ENCODE measurements around the gene TBC1D16.

Gene TBC1D16

DNA sequence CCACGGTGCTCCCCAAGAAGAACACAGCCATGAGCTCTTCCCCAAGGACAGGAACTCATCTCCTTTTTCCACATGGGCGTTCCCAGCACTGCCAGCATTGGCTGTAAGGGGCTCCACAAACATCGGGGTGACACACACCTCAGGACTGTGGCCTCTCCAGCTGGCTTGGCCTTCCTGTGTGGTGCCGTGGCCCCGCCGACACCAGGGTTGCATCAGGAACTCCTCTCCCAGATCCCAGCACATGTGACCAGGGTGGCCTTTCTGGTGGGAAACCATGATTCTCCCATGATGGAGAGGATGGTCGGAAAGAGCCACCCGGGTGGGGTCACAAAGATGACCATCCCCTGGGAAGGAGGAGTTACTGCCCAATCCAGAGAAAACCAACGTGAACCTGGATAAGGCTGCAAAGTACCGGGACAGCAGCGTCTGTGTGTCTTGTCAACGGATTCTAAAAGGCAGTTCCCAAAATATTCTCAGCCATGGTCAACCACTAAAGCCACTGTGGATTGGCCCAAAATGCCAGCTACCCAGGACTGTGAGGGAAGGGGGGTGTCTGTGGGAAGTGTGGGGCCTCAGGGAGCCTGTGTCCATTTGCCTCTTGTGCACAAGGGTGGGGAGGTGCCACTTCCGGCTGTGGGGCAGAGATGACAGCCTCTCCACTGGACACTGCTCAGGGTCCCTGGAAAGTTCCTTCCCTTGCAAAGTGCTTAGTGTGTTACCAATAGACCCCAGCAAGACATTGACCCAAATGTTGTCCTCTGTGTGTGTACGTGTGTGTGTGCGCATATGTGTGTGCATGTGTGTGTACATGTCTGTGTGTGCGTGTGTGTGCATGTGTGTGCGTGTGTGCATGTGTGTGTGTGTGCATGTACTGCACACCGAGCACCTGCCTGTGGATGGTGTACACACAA, 118.4 kb downstream of the TBC1D16 start:
- no peak for DNase-seq (ENCODE audit: low read depth in 2 of 2, low spot score in 1 of 2)

GRCh38 chr17:79916506-79916905, 119.2 kb downstream of the TBC1D16 start:
- DNase-seq (ENCODE audit: low read depth in 2 of 2, low spot score in 1 of 2), result no peak

GRCh38 chr17:79915850-79916430, 119.7 kb downstream of the TBC1D16 start:
- DNase-seq (ENCODE audit: low read depth in 2 of 2, low spot score in 1 of 2), result no peak

DNA sequence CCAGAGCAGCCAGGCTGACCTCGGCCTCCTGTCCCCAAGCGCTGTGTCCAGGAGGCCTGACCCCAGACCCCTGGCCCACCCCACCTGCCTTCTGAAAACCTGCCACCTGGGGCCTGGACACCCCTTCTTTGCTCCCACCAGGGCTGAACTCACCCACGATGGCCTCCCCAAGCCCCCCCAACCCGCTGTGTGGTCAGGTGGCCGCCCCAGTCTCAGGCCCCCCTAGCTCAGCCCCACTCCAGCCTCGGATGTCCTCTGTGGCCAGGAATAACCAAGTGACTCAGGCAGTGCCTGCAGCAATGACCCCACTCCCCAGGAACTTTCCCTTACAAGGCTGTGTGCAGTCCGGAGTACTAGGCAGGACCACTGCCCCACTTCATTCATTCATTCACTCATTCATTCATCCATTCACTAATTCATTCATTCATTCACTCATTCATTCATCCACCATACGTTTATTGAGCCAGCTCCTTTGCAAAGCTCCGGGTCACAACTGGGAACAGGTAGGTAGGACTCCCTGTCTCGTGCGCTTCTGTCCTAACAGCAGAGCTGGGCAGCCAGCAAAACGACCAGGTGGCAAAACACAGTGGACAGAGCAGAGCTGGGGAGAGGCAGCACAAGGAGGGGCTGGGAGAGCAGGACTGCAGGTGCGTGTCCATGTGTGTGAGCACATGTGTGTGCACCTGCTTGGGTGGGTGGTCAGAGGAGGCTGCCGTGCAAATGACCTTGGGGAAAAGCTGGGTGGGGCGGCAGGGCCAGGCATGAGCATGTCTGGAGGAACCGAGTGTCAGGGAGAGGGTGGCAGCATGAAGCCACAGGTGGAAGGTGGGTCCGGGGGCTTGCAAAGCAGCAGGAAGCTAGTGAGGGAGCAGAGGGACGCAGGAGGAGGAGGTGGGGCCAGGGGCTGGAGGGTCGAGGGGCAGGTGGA, 120.6 kb downstream of the TBC1D16 start:
- DNase-seq (ENCODE audit: low read depth in 2 of 2, low spot score in 1 of 2), result no peak

GRCh38 chr17:79913896-79914812, 121.5 kb downstream of the TBC1D16 start:
- DNase-seq (ENCODE audit: low read depth in 2 of 2, low spot score in 1 of 2), result no peak

GRCh38 chr17:79913451-79913850, 122.2 kb downstream of the TBC1D16 start:
- no peak for DNase-seq (ENCODE audit: low read depth in 2 of 2, low spot score in 1 of 2)

DNA sequence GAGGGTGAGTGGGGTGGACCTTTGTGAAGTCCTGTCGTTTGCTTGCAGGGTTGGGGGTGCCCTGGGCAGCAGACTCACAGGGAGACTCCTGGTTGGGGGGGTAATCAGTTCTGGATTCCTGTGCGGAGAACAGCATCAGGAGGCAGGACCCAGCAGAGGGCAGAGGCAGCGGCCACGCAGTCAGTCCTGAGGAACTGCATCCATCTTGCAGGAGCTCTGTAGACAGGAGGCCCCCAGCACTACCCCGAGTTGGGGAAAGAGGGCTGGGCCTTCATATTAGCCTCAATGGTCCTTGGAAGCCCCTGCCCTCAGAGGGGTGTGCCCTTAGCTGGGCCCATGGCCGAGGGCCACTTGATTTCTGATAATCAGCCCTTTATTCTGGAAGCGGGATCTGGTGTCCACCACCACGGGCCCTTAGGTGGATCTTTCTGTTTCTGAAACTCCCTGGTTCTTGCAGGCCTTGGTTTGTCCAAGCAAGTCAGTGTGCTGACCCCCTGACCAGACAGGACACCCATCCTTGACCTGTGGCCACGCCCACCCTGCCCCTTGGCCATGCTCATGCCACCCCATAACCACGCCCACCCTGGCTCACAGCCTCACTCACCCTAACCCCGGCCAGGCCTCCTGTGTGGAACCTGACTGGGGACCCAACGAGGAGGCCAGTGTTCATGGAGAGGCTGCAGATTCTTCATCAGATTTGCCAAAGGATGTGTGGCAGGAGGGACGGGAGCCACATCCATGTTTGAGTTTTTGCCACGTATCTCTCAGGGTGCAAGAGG, 122.9 kb downstream of the TBC1D16 start:
- DNase-seq (ENCODE audit: low read depth in 2 of 2, low spot score in 1 of 2), result no peak

GRCh38 chr17:79911430-79912399, 124.0 kb downstream of the TBC1D16 start:
- DNase-seq (ENCODE audit: low read depth in 2 of 2, low spot score in 1 of 2), result no peak

DNA sequence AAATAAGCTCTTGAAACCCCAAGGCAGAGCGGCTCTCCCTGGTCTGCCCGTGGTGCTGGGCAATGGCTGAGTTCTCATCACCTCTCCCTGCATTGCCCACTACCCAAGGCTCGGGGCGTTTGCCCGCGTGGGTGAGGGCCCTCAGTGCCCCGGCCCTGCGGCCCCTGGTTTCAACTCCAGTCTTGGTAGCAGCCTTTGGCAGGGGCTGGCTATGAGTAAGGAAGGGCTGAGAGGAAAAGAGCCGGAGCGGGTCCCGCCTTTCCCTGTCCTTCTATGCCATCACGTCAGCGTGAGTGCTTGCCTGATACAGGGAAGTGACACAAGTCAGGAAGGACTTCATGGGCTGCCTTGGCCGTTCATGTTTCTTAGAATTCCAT, 124.7 kb downstream of the TBC1D16 start:
- no peak for DNase-seq (ENCODE audit: low read depth in 2 of 2, low spot score in 1 of 2)

DNA sequence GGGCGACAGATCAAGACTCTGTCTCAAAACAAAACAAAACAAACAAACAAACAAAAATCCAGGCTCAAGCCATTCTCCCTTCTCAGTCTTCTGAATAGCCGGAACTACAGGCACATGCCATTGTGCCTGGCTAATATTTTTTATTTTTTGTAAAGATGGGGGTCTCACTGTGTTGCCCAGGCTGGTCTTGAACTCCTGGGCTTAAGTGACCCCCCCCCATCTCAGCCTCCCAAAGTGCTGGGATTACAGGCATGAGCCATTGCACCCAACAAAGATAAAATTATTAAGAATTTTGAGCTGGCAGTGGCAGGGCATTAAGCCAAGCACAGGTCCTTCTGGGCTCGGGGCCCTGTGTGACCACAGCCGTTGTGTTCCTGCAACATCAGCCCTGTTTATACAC, 126.6 kb downstream of the TBC1D16 start:
- DNase-seq (ENCODE audit: low read depth in 2 of 2, low spot score in 1 of 2), result no peak

- no peak for DNase-seq (ENCODE audit: low read depth in 2 of 2, low spot score in 1 of 2)
Observed at GRCh38 chr17:79907850-79908249, 127.8 kb downstream of the TBC1D16 start.

- no peak for DNase-seq (ENCODE audit: low read depth in 2 of 2, low spot score in 1 of 2)
Observed at GRCh38 chr17:79907217-79907715, 128.4 kb downstream of the TBC1D16 start.

GRCh38 chr17:79905832-79906231, 129.8 kb downstream of the TBC1D16 start:
- no peak for DNase-seq (ENCODE audit: low read depth in 2 of 2, low spot score in 1 of 2)

DNA sequence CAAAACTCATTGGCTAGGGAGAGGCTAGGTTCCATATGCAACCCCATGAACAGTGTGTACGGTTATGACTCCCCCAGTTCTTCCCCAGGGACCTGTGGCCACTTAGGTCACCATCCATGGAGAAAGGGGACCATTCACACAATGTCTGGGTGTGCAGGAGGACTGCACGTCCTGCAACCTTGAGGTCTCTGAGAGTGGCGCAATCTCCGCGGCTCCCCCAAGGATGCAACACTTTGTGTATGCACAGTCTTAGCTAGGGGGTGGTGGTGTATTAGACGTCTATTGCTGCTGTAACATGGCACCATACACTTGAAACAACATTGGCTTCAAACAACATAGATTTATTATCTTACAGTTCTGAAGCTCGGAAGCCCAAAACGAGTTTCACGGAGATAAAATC, 130.8 kb downstream of the TBC1D16 start:
- DNase-seq (ENCODE audit: low read depth in 2 of 2, low spot score in 1 of 2), result no peak

DNA sequence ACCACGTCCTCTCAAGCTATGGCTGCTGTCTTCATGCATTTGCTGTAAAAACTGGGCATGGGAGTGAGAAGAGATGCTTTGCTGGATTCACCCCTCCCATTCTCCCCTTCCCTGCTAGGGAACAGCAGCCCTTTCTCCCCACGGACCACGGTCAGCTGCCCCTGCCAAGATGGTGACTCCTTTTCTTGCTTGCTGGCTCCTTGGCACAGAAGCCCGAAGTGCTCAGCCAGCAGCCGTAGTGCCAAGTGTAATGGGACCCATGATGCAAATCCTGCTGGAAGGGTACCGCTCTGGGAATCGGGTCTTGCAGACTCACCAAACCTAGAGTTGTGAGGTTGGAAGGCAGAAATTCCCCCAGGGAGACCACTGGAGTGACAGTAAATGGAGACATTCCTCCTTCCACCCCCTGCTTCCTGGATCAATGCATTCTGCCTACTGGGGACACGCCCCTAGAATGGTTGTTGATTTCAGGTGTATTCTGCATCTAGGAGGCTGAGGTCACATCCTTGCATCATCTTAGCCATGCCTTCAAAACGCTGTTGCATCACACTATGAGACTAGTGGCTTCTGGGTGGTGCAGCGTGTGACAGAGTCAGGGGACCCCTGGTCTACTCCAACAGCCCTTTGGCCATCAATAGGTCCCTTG, 133.4 kb downstream of the TBC1D16 start:
- no peak for DNase-seq (ENCODE audit: low read depth in 2 of 2, low spot score in 1 of 2)

DNA sequence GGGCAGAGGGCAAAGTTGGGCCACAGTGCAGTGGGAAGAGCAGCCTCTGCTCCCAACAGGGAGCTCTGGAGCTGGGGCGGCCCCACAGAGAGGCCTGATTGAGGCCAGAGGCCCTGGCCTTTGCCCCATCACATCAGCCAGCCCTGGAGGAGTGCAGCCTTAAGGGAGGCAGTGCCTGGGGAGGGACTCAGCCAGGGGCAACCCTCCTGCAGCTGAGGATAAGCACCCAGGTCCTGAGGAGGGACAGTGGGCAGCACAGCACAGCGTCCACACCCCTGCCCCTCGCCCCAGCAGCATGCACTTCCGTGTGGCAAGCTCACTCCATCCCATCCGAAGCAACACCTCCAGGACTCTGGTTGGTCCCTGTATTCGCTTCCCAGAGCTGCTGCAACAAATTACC, 134.5 kb downstream of the TBC1D16 start:
- DNase-seq (ENCODE audit: low read depth in 2 of 2, low spot score in 1 of 2), result no peak

DNA sequence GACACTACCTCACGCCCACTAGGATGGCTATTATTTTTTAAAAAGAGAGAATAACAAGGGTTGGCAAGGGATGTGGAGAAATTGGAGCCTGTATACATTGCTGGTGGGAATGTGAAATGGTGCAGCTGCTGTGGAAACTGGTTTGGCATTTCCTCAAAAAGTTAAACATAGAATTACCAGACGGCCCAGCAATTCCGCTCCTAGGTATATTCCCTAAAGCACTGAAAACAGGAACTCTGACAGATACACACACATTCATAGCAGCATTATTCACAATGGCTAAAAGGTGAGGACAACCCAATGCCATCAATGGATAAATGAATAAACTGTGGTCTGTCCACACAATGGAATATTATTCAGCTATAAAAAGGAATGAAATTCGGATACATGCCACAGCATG, 136.1 kb downstream of the TBC1D16 start:
- no peak for DNase-seq (ENCODE audit: low read depth in 2 of 2, low spot score in 1 of 2)
